Fibroblast of lung (primary cell): Measurements from ENCODE around the gene SLPI. TPM values are rescaled to one million over a fixed set of nuclear protein-coding genes. Genes with fewer than 3 reads are reported as not detected.

Experiments used
- DNase-seq, 2 donors: peaks; one replicate each; pipeline versions ENCODE4 v3.0.0 to v3.0.0-alpha.2; 2010; ENCODE audit warnings: low read depth in 2 of 2
- H2AFZ ChIP-seq: 2 replicates; pipeline ENCODE4 v1.5.1; 2012; ENCODE audit warnings: low read length, control low read depth, inconsistent platforms
- H3K27ac ChIP-seq: 2 replicates; pipeline ENCODE4 v1.5.1; 2011; ENCODE audit warnings: low read length, control low read depth; ENCODE audit not compliant: insufficient read depth
- H3K27me3 ChIP-seq: 2 replicates; pipeline ENCODE4 v1.5.1; 2011; ENCODE audit warnings: mild to moderate bottlenecking, low read length; ENCODE audit not compliant: control insufficient read depth, insufficient read depth
- H3K36me3 ChIP-seq: 2 replicates; pipeline ENCODE4 v1.5.1; 2011; ENCODE audit warnings: low read length; ENCODE audit not compliant: control insufficient read depth, insufficient read depth
- H3K4me1 ChIP-seq: 2 replicates; pipeline ENCODE4 v1.5.1; 2011; ENCODE audit warnings: low read length; ENCODE audit not compliant: control insufficient read depth, insufficient read depth; ENCODE audit errors: extremely low read depth
- H3K4me2 ChIP-seq: 2 replicates; pipeline ENCODE4 v1.5.1; 2011; ENCODE audit warnings: low read length, control low read depth; ENCODE audit not compliant: insufficient read depth; ENCODE audit errors: extremely low read depth
- H3K4me3 ChIP-seq, 4 experiments: fragments of 200-600 bp in 1 of 4; sonication (generic) in 1 of 4; replicated peaks in 1 of 4; 2 replicates each; pipeline ENCODE4 v1.5.1; 2011 to 2016; ENCODE audit warnings: low read length in 4 of 4, low read depth in 3 of 4, mild to moderate bottlenecking in 3 of 4, control low read depth in 2 of 4, inconsistent platforms in 1 of 4, mixed read lengths in 1 of 4; ENCODE audit not compliant: insufficient read depth in 1 of 4; ENCODE audit errors: control extremely low read depth in 1 of 4
- H3K79me2 ChIP-seq: 2 replicates; pipeline ENCODE4 v1.5.1; 2012; ENCODE audit warnings: mild to moderate bottlenecking, low read length, inconsistent platforms; ENCODE audit not compliant: control insufficient read depth, insufficient read depth
- H3K9ac ChIP-seq: 2 replicates; pipeline ENCODE4 v1.5.1; 2011; ENCODE audit warnings: mild to moderate bottlenecking, low read length, control low read depth; ENCODE audit not compliant: insufficient read depth
- H3K9me3 ChIP-seq: 2 replicates; pipeline ENCODE4 v1.5.1; 2012; ENCODE audit warnings: low read depth, low read length; ENCODE audit not compliant: control insufficient read depth, insufficient read depth
- H4K20me1 ChIP-seq: 2 replicates; pipeline ENCODE4 v1.5.1; 2011; ENCODE audit warnings: low read length; ENCODE audit not compliant: control insufficient read depth, insufficient read depth; ENCODE audit errors: extremely low read depth
- CTCF ChIP-seq, 2 donors: IDR thresholded peaks in 1 of 2; conservative IDR thresholded peaks in 1 of 2; 1 replicate in 1 of 2; 2 replicates in 1 of 2; pipeline ENCODE4 v1.5.1; 2011 to 2012; ENCODE audit warnings: low read length in 2 of 2, control low read depth in 1 of 2, inconsistent platforms in 1 of 2, low read depth in 1 of 2, mild to moderate bottlenecking in 1 of 2
- EZH2 ChIP-seq: IDR thresholded peaks from 2 replicates; pipeline ENCODE4 v1.5.1; 2012; ENCODE audit warnings: low read length, control low read depth, mild to moderate bottlenecking; ENCODE audit errors: missing control alignments
- polyA plus RNA-seq, 2 donors: library from polyadenylated mRNA; depleted of rRNA in 1 of 2; stranded (reverse) in 1 of 2; unstranded in 1 of 2; fragments of >200 nt; gene quantifications; 2 replicates each; pipeline ENCODE4 v1.2.1, GENCODE V29; 2011 to 2012; ENCODE audit warnings: missing spikeins in 1 of 2
- total RNA-seq: library from RNA; depleted of rRNA; stranded (reverse); fragments of >200 nt; gene quantifications from 2 replicates; pipeline ENCODE4 v1.2.1, GENCODE V29; 2014

SLPI gene
- total and polyA plus RNA-seq, 2 donors (not counting 1 experiment from before 2014, with no cell fraction given) = 0.17 to 3.7 TPM

GRCh38 chr20:45218124-45218523 is 36.2 kb downstream of the SLPI start:
- TF ChIP-seq EZH2 = no peak
- TF ChIP-seq CTCF (conservative IDR thresholded peaks at IDR 0.05 in 1 of 2, IDR thresholded peaks at IDR 0.05 in 1 of 2; ENCODE audit: low read depth in 1 of 2, low read length in 2 of 2) = no peak
- Histone ChIP-seq H3K27me3 (no peaks in the 10 kb centered on the region), H3K36me3 (no peaks in the 10 kb centered on the region)

GRCh38 chr20:45212836-45213235 is 41.5 kb downstream of the SLPI start:
- no peaks in the 10 kb centered on the region for H3K36me3 ChIP-seq
- no peaks in the 10 kb centered on the region for H3K79me2 ChIP-seq
- H3K27ac ChIP-seq = no peak overlapping the region
- H3K4me2 ChIP-seq = no peak overlapping the region
- no peak for DNase-seq
- no peak overlapping the region for H3K4me3 ChIP-seq
- TF ChIP-seq EZH2 = no peak
- H3K9me3 ChIP-seq = no peaks in the 10 kb centered on the region
- no peak overlapping the region for H3K9ac ChIP-seq
- H2AFZ ChIP-seq = no peak overlapping the region
- H3K4me1 ChIP-seq = no peaks in the 10 kb centered on the region
- H4K20me1 ChIP-seq = no peaks in the 10 kb centered on the region
- H3K27me3 ChIP-seq = no peaks in the 10 kb centered on the region

More at GRCh38 chr20:45218124-45218523, 36.2 kb downstream of the SLPI start:
- Histone ChIP-seq H4K20me1 (no peaks in the 10 kb centered on the region), H3K9me3 (no peaks in the 10 kb centered on the region), H3K27ac (no peak overlapping the region), H3K4me3 (no peak overlapping the region), H3K79me2 (no peaks in the 10 kb centered on the region), H3K9ac (no peak overlapping the region), H2AFZ (no peak overlapping the region), H3K4me1 (no peaks in the 10 kb centered on the region), H3K4me2 (no peak overlapping the region)
- DNase-seq = no peak

- no peak for DNase-seq
- Histone ChIP-seq H3K4me3 (no peak overlapping the region), H3K4me2 (no peak overlapping the region), H3K27me3 (no peaks in the 10 kb centered on the region), H3K9ac (no peak overlapping the region), H2AFZ (no peak overlapping the region), H3K27ac (no peak overlapping the region), H4K20me1 (no peaks in the 10 kb centered on the region), H3K4me1 (no peaks in the 10 kb centered on the region), H3K9me3 (no peaks in the 10 kb centered on the region), H3K36me3 (no peaks in the 10 kb centered on the region), H3K79me2 (no peaks in the 10 kb centered on the region)
- TF ChIP-seq CTCF (conservative IDR thresholded peaks at IDR 0.05 in 1 of 2, IDR thresholded peaks at IDR 0.05 in 1 of 2; ENCODE audit: low read depth in 1 of 2, low read length in 2 of 2) (no peak), EZH2 (no peak)
Measured at GRCh38 chr20:45211569-45212474, 42.5 kb downstream of the SLPI start.
